CD14-positive monocyte (primary cell): ENCODE results near the gene RUNX2. TPM values are rescaled to one million over a fixed set of nuclear protein-coding genes. Genes with fewer than 3 reads are reported as not detected.

ENCODE experiments used
- DNase-seq, 3 donors: peaks; one replicate each; pipeline ENCODE4 v3.0.0-alpha.2; 2011 to 2022
- H2AFZ ChIP-seq: 2 replicates; pipeline ENCODE4 v1.6.0; 2012; ENCODE audit warnings: mild to moderate bottlenecking, low read depth, low read length, inconsistent platforms; ENCODE audit not compliant: insufficient read depth, poor library complexity, severe bottlenecking
- H3K27ac ChIP-seq, 2 donors: 1 replicate in 1 of 2; 2 replicates in 1 of 2; pipeline ENCODE4 v1.5.1; 2012 to 2013; ENCODE audit warnings: low read length in 2 of 2, control low read depth in 1 of 2, inconsistent platforms in 1 of 2, low read depth in 1 of 2, mild to moderate bottlenecking in 1 of 2
- H3K27me3 ChIP-seq, 2 donors: one replicate each; pipeline versions ENCODE4 v1.6.0 to v1.6.1; 2011 to 2013; ENCODE audit warnings: low read length in 2 of 2; ENCODE audit not compliant: control insufficient read depth in 2 of 2, insufficient read depth in 2 of 2
- H3K36me3 ChIP-seq, 2 donors: replicated peaks in 1 of 2; 1 replicate in 1 of 2; 2 replicates in 1 of 2; pipeline versions ENCODE4 v1.5.1 to v1.6.1; 2012 to 2013; ENCODE audit warnings: low read length in 2 of 2, control low read depth in 1 of 2, inconsistent platforms in 1 of 2, mild to moderate bottlenecking in 1 of 2; ENCODE audit not compliant: insufficient read depth in 2 of 2, control insufficient read depth in 1 of 2
- H3K4me1 ChIP-seq, 2 donors: 1 replicate in 1 of 2; 2 replicates in 1 of 2; pipeline versions ENCODE4 v1.5.1 to v1.6.1; 2012 to 2013; ENCODE audit warnings: low read length in 2 of 2, control low read depth in 1 of 2, inconsistent platforms in 1 of 2, mild to moderate bottlenecking in 1 of 2, moderate library complexity in 1 of 2; ENCODE audit not compliant: insufficient read depth in 2 of 2, control insufficient read depth in 1 of 2
- H3K4me2 ChIP-seq: replicated peaks from 2 replicates; pipeline ENCODE3; 2012; ENCODE audit warnings: low read length, moderate library complexity, mild to moderate bottlenecking; ENCODE audit not compliant: poor library complexity, severe bottlenecking; ENCODE audit errors: extremely low read depth
- H3K4me3 ChIP-seq, 3 experiments: fragments of 200-600 bp in 1 of 3; sonication (generic) in 1 of 3; replicated peaks in 1 of 3; 1 replicate in 2 of 3; 2 replicates in 1 of 3; pipeline ENCODE4 v1.5.1; 2011 to 2013; ENCODE audit warnings: low read length in 3 of 3, mild to moderate bottlenecking in 3 of 3, control low read depth in 2 of 3, low read depth in 2 of 3, inconsistent platforms in 1 of 3, moderate library complexity in 1 of 3
- H3K79me2 ChIP-seq: 2 replicates; pipeline ENCODE4 v1.6.0; 2012; ENCODE audit warnings: mild to moderate bottlenecking, control low read depth, inconsistent platforms, low read length, moderate library complexity; ENCODE audit not compliant: insufficient read depth
- H3K9ac ChIP-seq: 2 replicates; pipeline ENCODE4 v1.6.0; 2017; ENCODE audit warnings: low read length, mild to moderate bottlenecking; ENCODE audit not compliant: insufficient read depth, poor library complexity, severe bottlenecking
- H3K9me3 ChIP-seq, 2 donors: replicated peaks in 1 of 2; 1 replicate in 1 of 2; 2 replicates in 1 of 2; pipeline versions ENCODE4 v1.5.1 to v1.6.1; 2012 to 2013; ENCODE audit warnings: low read length in 2 of 2, control low read depth in 1 of 2; ENCODE audit not compliant: control insufficient read depth in 1 of 2, insufficient read depth in 1 of 2
- H4K20me1 ChIP-seq: 2 replicates; pipeline ENCODE4 v1.6.0; 2012; ENCODE audit warnings: mild to moderate bottlenecking, low read length, control low read depth, moderate library complexity; ENCODE audit not compliant: insufficient read depth
- H3K27ac Mint-ChIP-seq, 7 donors: one replicate each; pipeline ENCODE4 v1.8.0; 2020; ENCODE audit warnings: mild to moderate bottlenecking in 7 of 7, mixed read lengths in 7 of 7, moderate library complexity in 6 of 7, inconsistent platforms in 2 of 7
- H3K27me3 Mint-ChIP-seq, 3 donors: one replicate each; pipeline ENCODE4 v1.8.0; 2021 to 2022; ENCODE audit warnings: low read depth in 3 of 3, mild to moderate bottlenecking in 3 of 3, mixed read lengths in 3 of 3, moderate library complexity in 3 of 3, inconsistent platforms in 1 of 3
- H3K36me3 Mint-ChIP-seq, 2 donors: one replicate each; pipeline ENCODE4 v1.8.0; 2020; ENCODE audit warnings: mixed read lengths in 2 of 2, inconsistent platforms in 1 of 2, mild to moderate bottlenecking in 1 of 2
- H3K4me1 Mint-ChIP-seq: one replicate; pipeline ENCODE4 v1.8.0; 2020; ENCODE audit warnings: mild to moderate bottlenecking, mixed read lengths
- H3K4me3 Mint-ChIP-seq, 2 donors: one replicate each; pipeline ENCODE4 v1.8.0; 2020; ENCODE audit warnings: mild to moderate bottlenecking in 2 of 2, mixed read lengths in 2 of 2, moderate library complexity in 1 of 2
- H3K9me3 Mint-ChIP-seq, 7 donors: one replicate each; pipeline ENCODE4 v1.8.0; 2020 to 2022; ENCODE audit warnings: mixed read lengths in 7 of 7, mild to moderate bottlenecking in 6 of 7, moderate library complexity in 6 of 7, inconsistent platforms in 2 of 7
- CTCF ChIP-seq: fragments of 200-600 bp; IDR thresholded peaks from one replicate; pipeline ENCODE4 v1.8.0; 2022; ENCODE audit warnings: antibody characterized with exemption, mild to moderate bottlenecking
- WGBS: methylation state at CpG from one replicate; pipeline ENCODE4 v1.1.5; 2013; ENCODE audit warnings: missing lambda C conversion rate; ENCODE audit not compliant: insufficient coverage; 5-methylcytosine and 5-hydroxymethylcytosine counted together
- intact Hi-C, 2 donors: fragments of 100-400 bp; cut with micrococcal nuclease; formaldehyde crosslinking; loops; one replicate each; pipeline versions ENCODE4 v1.15.0 to v1.15.1; 2023
- polyA plus RNA-seq, 3 donors: library from polyadenylated mRNA; depleted of rRNA in 1 of 3; unstranded in 2 of 3; stranded (reverse) in 1 of 3; fragments of 300-500 nt in 2 of 3; fragments of >200 nt in 1 of 3; fragmentation: Illumina TruSeq in 2 of 3; gene quantifications; 1 replicate in 2 of 3; 2 replicates in 1 of 3; pipeline ENCODE4 v1.2.3, GENCODE V29; 2012 to 2021

Gene RUNX2
- polyA plus RNA-seq, 3 donors: 1.3 to 5.0 (median 2.5) TPM

DNA sequence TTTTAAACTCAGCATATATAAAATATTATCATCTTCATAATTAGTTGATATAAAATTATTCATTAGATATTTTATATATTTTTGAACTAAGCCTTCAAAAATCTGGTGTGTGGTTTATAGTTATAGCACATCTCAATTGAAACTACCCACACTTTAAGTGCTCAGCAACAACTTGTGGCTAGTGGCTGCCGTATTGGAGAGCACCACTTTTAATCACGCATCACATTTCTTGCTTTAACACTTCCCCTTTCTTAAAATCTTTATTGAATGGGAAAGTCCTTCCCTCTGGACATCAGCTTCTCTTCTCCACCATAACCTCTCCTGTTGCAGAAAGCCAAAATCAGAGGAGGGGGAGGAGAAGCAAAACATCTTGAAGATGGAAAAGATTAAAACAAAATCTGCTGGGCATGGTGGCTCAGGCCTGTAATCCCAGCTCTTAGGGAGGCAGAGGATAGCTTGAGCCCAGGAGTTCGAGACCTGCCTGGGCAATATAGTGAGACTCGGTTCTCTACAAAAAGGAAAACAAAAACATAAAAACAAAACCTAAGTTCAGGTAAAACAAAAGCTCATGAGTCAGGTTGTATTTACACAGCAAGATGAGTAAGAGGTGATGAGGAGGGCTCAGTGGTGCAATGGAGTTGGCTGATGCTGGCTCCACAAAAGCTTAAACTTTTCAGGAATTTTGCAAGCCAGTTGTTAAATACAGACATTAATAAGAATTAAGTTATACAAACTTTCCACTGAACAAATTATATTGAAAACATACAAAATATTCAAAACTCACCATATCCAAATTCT, 286.6 kb downstream of the RUNX2 start:
- Histone ChIP-seq H3K36me3 (no peaks in the 10 kb centered on the region), H3K79me2 (no peaks in the 10 kb centered on the region), H3K4me2 (no peak overlapping the region), H2AFZ (no peak overlapping the region), H3K27me3 (no peaks in the 10 kb centered on the region), H4K20me1 (no peaks in the 10 kb centered on the region), H3K9me3 (no peaks in the 10 kb centered on the region), H3K4me1 (no peaks in the 10 kb centered on the region), H3K27ac (no peak overlapping the region), H3K4me3 (no peak overlapping the region), H3K9ac (no peak overlapping the region)
- DNase-seq: no peak
- no CpG with 5 or more reads among the region's 4 CpGs for WGBS
- Mint-ChIP-seq H3K4me1 (no peaks in the 10 kb centered on the region), H3K27ac (peak overlapping the region in 2 of 7 donors; percentile 25 to 69), H3K36me3 (no peaks in the 10 kb centered on the region), H3K9me3 (no peaks in the 10 kb centered on the region), H3K4me3 (no peak overlapping the region), H3K27me3 (peaks cover 0 to 2% (median 0%) of the 10 kb centered on the region in 3 donors)
- intact Hi-C loops: no loop called here
- no peak for TF ChIP-seq CTCF

- no peaks in the 10 kb centered on the region for H3K27me3 ChIP-seq
- Mint-ChIP-seq H3K27me3 (peaks cover 0 to 2% (median 0%) of the 10 kb centered on the region in 3 donors), H3K27ac (no peak overlapping the region), H3K36me3 (no peaks in the 10 kb centered on the region), H3K4me1 (peaks cover 2% of the 10 kb centered on the region), H3K4me3 (no peak overlapping the region), H3K9me3 (no peaks in the 10 kb centered on the region)
- H3K4me2 ChIP-seq: no peak overlapping the region
- H3K4me1 ChIP-seq: no peaks in the 10 kb centered on the region
- no peak overlapping the region for H3K9ac ChIP-seq
- no peak for DNase-seq
- H2AFZ ChIP-seq: no peak overlapping the region
- no CpG with 5 or more reads among the region's 1 CpG for WGBS
- intact Hi-C loops: no loop called here
- no peaks in the 10 kb centered on the region for H3K9me3 ChIP-seq
- H3K4me3 ChIP-seq: no peak overlapping the region
- no peak for TF ChIP-seq CTCF
- no peaks in the 10 kb centered on the region for H3K36me3 ChIP-seq
- no peaks in the 10 kb centered on the region for H4K20me1 ChIP-seq
- H3K79me2 ChIP-seq: no peaks in the 10 kb centered on the region
- H3K27ac ChIP-seq: no peak overlapping the region
Observed at GRCh38 chr6:45616209-45616608, 288.1 kb downstream of the RUNX2 start.
